ENCODE measurements around the gene MYO5C. TPM values are rescaled to one million over a fixed set of nuclear protein-coding genes. Genes with fewer than 3 reads are reported as not detected.

The MYO5C gene
- total RNA-seq, 1 donor from 2014 or later: 4.5 TPM

DNA sequence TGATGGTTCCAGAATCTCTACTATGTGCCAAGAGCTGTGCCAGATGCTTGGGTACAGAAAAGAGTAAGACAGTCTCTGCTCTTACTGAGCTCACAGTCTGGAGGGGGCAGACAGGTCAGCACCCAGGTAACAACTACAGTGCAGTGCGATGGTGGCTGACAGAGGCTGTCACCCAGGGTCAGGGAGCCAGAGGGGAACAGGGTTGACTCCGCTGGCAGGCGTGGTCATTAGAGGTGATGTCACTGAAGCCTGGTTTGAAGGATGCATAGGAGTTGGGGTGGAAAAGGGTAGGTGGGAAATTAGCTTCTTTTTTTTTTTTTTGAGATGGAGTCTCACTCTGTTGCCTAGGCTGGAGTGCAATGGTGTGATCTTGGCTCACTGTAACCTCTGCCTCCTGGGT lies 136.0 kb downstream of the MYO5C start:
- no peak overlapping the region for H3K27ac Mint-ChIP-seq (ENCODE audit: unreplicated experiment)
- Histone ChIP-seq H3K27me3 (ENCODE audit: insufficient read depth, low read length) (no peaks in the 10 kb centered on the region), H3K4me3 (ENCODE audit: insufficient read depth, low read depth, low read length) (no peak overlapping the region), H3K9ac (ENCODE audit: low read length) (no peak overlapping the region), H3K4me1 (ENCODE audit: insufficient read depth, low read length) (peaks cover 7% of the 10 kb centered on the region), H3K4me2 (ENCODE audit: low read length) (no peak overlapping the region), H3K79me2 (ENCODE audit: insufficient read depth, low read length) (no peaks in the 10 kb centered on the region), H3K9me3 (ENCODE audit: insufficient read depth, low read depth, low read length) (no peaks in the 10 kb centered on the region), H3K36me3 (ENCODE audit: insufficient read depth, low read length) (no peaks in the 10 kb centered on the region), H2AFZ (ENCODE audit: low read depth, low read length) (no peak overlapping the region), H4K20me1 (ENCODE audit: insufficient read depth, low read length) (no peaks in the 10 kb centered on the region), H3K27ac (ENCODE audit: low read depth, low read length) (no peak overlapping the region)
- no peak overlapping the region for H3K4me3 Mint-ChIP-seq (ENCODE audit: unreplicated experiment)
- DNase-seq (ENCODE audit: low read depth) (no peak), FAIRE-seq (no peak)
- H3K4me1 Mint-ChIP-seq (ENCODE audit: low read depth, unreplicated experiment): peaks cover 7% of the 10 kb centered on the region
- peaks cover 14% of the 10 kb centered on the region for H3K36me3 Mint-ChIP-seq (ENCODE audit: low read depth, unreplicated experiment)
- H3K9me3 Mint-ChIP-seq (ENCODE audit: unreplicated experiment): no peaks in the 10 kb centered on the region
- H3K27me3 Mint-ChIP-seq (ENCODE audit: low read depth, unreplicated experiment): no peaks in the 10 kb centered on the region
- no peak for TF ChIP-seq EZH2 (IDR thresholded peaks at IDR 0.05; ENCODE audit: insufficient read depth, low read length)
- TF ChIP-seq, protein P1, sequence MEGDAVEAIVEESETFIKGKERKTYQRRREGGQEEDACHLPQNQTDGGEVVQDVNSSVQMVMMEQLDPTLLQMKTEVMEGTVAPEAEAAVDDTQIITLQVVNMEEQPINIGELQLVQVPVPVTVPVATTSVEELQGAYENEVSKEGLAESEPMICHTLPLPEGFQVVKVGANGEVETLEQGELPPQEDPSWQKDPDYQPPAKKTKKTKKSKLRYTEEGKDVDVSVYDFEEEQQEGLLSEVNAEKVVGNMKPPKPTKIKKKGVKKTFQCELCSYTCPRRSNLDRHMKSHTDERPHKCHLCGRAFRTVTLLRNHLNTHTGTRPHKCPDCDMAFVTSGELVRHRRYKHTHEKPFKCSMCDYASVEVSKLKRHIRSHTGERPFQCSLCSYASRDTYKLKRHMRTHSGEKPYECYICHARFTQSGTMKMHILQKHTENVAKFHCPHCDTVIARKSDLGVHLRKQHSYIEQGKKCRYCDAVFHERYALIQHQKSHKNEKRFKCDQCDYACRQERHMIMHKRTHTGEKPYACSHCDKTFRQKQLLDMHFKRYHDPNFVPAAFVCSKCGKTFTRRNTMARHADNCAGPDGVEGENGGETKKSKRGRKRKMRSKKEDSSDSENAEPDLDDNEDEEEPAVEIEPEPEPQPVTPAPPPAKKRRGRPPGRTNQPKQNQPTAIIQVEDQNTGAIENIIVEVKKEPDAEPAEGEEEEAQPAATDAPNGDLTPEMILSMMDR (IDR thresholded peaks at IDR 0.05; ENCODE audit: insufficient read depth, low read depth, low read length): no peak

DNA sequence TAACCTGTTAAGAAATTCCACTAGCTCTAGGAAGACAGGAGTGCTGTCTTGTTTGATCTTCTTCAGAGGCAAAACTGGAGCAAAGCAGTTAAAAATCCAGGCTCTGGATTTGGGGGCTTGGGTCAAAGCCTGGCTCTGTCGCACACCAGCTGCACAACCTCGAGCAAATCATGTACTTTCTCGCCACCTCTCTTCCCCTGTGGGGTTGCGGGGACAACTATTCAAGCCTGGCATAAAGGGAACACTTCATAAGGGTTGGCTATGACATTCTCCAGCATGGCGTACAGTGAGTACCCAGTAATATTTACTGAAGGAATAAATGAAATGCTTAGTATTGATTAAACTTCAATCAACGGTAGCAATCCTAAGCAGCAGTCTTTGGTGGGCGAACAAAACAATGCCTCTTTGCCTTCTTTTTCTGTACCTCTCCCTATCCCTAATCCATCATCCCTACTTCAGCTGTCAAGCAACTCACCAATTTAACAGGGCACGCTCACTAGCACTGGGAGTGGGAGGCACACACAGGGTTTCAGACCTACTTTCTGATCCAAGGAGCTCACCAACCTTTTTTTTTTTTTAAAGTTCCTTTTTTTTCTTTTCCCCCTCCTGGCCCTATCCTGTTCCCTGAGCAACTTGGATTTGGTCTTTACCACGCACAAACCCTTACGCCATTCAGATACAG lies 137.4 kb downstream of the MYO5C start:
- Mint-ChIP-seq H3K4me1 (ENCODE audit: low read depth, unreplicated experiment) (peaks cover 5% of the 10 kb centered on the region), H3K9me3 (ENCODE audit: unreplicated experiment) (no peaks in the 10 kb centered on the region), H3K4me3 (ENCODE audit: unreplicated experiment) (peak overlapping the region; percentile 16), H3K27ac (ENCODE audit: unreplicated experiment) (no peak overlapping the region), H3K27me3 (ENCODE audit: low read depth, unreplicated experiment) (no peaks in the 10 kb centered on the region), H3K36me3 (ENCODE audit: low read depth, unreplicated experiment) (peaks cover 12% of the 10 kb centered on the region)
- H4K20me1 ChIP-seq (ENCODE audit: insufficient read depth, low read length): no peaks in the 10 kb centered on the region
- no peaks in the 10 kb centered on the region for H3K79me2 ChIP-seq (ENCODE audit: insufficient read depth, low read length)
- H3K4me1 ChIP-seq (ENCODE audit: insufficient read depth, low read length): peaks cover 7% of the 10 kb centered on the region
- no peaks in the 10 kb centered on the region for H3K9me3 ChIP-seq (ENCODE audit: insufficient read depth, low read depth, low read length)
- DNase-seq (ENCODE audit: low read depth) (no peak), FAIRE-seq (no peak)
- H3K36me3 ChIP-seq (ENCODE audit: insufficient read depth, low read length): no peaks in the 10 kb centered on the region
- no peak overlapping the region for H3K4me2 ChIP-seq (ENCODE audit: low read length)
- H3K4me3 ChIP-seq (ENCODE audit: insufficient read depth, low read depth, low read length): no peak overlapping the region
- no peaks in the 10 kb centered on the region for H3K27me3 ChIP-seq (ENCODE audit: insufficient read depth, low read length)
- no peak overlapping the region for H3K9ac ChIP-seq (ENCODE audit: low read length)
- no peak for TF ChIP-seq EZH2 (IDR thresholded peaks at IDR 0.05; ENCODE audit: insufficient read depth, low read length)
- H2AFZ ChIP-seq (ENCODE audit: low read depth, low read length): no peak overlapping the region
- H3K27ac ChIP-seq (ENCODE audit: low read depth, low read length): no peak overlapping the region

DNA sequence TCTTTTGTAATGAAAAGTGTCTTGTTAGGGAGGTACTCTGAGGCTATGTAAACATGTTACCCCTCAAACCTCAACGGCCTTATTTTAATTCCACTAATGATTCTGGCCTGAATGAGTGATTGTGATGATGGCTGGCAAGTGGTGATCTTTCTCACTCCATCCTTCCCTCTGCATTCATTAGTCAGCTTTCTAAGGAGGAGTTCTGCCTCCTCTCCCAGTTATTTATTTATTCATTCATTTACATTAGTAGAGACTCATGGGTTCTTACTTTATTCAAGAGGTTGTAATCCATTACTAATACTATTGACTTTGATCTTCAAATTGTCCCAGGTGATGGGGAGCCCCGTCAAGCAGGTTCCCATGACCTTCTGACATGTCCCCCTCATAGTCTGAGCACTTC lies 139.7 kb downstream of the MYO5C start:
- H3K4me3 ChIP-seq (ENCODE audit: insufficient read depth, low read depth, low read length): no peak overlapping the region
- DNase-seq (ENCODE audit: low read depth): no peak
- no peaks in the 10 kb centered on the region for H3K27me3 Mint-ChIP-seq (ENCODE audit: low read depth, unreplicated experiment)
- no peak for FAIRE-seq
- no peaks in the 10 kb centered on the region for H3K36me3 ChIP-seq (ENCODE audit: insufficient read depth, low read length)
- no peak overlapping the region for H3K27ac ChIP-seq (ENCODE audit: low read depth, low read length)
- H3K27me3 ChIP-seq (ENCODE audit: insufficient read depth, low read length): no peaks in the 10 kb centered on the region
- H2AFZ ChIP-seq (ENCODE audit: low read depth, low read length): no peak overlapping the region
- no peaks in the 10 kb centered on the region for H3K79me2 ChIP-seq (ENCODE audit: insufficient read depth, low read length)
- H3K9me3 Mint-ChIP-seq (ENCODE audit: unreplicated experiment): no peaks in the 10 kb centered on the region
- H3K4me1 Mint-ChIP-seq (ENCODE audit: low read depth, unreplicated experiment): no peaks in the 10 kb centered on the region
- no peak overlapping the region for H3K9ac ChIP-seq (ENCODE audit: low read length)
- H4K20me1 ChIP-seq (ENCODE audit: insufficient read depth, low read length): no peaks in the 10 kb centered on the region
- H3K27ac Mint-ChIP-seq (ENCODE audit: unreplicated experiment): no peak overlapping the region
- no peaks in the 10 kb centered on the region for H3K4me1 ChIP-seq (ENCODE audit: insufficient read depth, low read length)
- H3K4me2 ChIP-seq (ENCODE audit: low read length): no peak overlapping the region
- peaks cover 15% of the 10 kb centered on the region for H3K36me3 Mint-ChIP-seq (ENCODE audit: low read depth, unreplicated experiment)
- no peak overlapping the region for H3K4me3 Mint-ChIP-seq (ENCODE audit: unreplicated experiment)
- no peaks in the 10 kb centered on the region for H3K9me3 ChIP-seq (ENCODE audit: insufficient read depth, low read depth, low read length)
- TF ChIP-seq, protein P1 (IDR thresholded peaks at IDR 0.05; ENCODE audit: insufficient read depth, low read depth, low read length): no peak
- no peak for TF ChIP-seq EZH2 (IDR thresholded peaks at IDR 0.05; ENCODE audit: insufficient read depth, low read length)

Data from astrocyte (in vitro differentiated cells and primary cell).